Right kidney (tissue), 1 donor: Measurements from ENCODE around the gene RANBP3.
"Not testable (repeated sequence)": the region's sequence is repeated elsewhere in the genome, so short reads cannot be mapped to it uniquely, and the experiment has no call there.

Experiments
- DNase-seq: peaks from one replicate; pipeline ENCODE4 v3.0.0-alpha.2; 2016

The RANBP3 gene

DNA sequence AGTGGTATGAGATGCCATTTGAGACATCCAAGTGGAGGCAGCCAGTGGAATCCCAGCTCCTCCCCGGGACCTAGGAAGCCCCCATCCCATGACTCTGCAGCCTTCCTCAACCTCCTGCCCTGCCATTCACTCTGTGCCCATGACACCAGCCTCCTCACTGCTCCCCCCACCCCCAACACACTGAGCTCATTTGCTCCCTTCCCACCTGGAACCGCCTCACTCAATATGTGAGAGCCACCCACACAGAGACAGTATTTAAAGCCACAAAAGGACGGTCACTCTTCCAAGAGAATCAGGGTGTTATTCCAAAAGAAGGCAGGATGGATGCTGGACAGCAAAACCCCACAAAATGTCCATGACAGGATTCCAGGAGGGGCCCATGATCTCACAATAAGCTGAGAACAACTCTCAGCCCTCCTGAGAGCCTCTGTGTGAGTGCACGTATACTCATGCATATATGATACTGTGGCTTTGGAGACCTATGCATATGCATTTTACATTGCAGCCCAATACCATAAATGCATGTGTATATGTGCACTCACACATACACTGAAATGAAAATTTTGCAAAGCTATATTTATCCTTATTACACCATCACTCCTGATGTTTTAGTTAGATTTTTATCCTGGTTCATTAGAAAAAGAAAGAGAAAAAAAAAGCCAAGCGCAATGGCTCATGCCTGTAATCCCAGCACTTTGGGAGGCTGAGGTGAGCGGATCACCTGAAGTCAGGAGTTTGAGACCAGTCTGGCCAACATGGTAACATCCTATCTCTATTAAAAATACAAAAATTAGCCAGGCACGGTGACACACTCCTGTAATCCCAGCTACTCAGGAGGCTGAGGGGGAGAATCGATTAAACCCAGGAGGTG is 10.8 kb upstream of the RANBP3 start:
- no peak for DNase-seq

GRCh38 chr19:5987077-5987818 is 9.3 kb upstream of the RANBP3 start:
- DNase-seq = peak; percentile 57

DNA sequence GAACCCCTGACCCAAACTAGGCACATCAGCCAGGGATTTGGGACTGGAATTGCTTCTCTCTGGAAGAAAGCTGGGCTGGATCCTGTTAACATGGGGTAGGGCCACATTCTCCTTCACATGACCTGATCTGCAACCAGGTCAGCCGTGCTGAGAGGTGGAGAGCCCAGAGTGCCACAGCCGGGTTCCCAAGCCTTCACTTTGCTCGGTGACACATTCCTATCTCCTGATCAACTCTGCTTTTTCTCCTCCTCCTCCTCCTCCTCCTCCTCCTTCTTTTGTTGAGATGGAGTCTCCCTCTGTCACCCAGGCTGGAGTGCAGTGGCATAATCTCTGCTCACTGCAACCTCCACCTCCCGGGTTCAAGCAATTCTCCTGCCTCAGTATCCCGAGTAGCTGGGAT is 7.9 kb upstream of the RANBP3 start:
- DNase-seq = not testable (repeated sequence)

GRCh38 chr19:5985098-5985783 is 7.3 kb upstream of the RANBP3 start:
- no peak for DNase-seq

DNA sequence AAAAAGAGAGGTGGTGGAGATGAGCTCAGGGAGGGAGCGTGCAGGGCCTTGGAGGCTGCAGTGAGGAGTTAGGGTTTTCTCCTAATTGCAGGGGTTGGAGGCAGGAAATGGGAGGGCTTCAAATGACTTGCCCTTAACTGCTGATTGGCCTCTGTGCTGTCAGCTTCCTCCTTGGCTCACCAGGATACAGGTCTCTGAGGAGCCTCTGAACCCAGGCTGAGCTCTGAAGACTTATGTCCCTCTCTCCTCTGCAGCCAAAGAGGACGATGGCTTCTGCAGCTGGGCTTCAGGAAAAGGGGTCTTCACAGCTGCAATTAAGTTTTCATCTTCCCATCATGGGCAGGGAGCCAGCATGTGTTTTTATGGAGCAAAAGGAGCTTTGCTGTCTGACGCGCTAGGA is 6.7 kb upstream of the RANBP3 start:
- DNase-seq = no peak

GRCh38 chr19:5983367-5983955 is 5.5 kb upstream of the RANBP3 start:
- no peak for DNase-seq

DNA sequence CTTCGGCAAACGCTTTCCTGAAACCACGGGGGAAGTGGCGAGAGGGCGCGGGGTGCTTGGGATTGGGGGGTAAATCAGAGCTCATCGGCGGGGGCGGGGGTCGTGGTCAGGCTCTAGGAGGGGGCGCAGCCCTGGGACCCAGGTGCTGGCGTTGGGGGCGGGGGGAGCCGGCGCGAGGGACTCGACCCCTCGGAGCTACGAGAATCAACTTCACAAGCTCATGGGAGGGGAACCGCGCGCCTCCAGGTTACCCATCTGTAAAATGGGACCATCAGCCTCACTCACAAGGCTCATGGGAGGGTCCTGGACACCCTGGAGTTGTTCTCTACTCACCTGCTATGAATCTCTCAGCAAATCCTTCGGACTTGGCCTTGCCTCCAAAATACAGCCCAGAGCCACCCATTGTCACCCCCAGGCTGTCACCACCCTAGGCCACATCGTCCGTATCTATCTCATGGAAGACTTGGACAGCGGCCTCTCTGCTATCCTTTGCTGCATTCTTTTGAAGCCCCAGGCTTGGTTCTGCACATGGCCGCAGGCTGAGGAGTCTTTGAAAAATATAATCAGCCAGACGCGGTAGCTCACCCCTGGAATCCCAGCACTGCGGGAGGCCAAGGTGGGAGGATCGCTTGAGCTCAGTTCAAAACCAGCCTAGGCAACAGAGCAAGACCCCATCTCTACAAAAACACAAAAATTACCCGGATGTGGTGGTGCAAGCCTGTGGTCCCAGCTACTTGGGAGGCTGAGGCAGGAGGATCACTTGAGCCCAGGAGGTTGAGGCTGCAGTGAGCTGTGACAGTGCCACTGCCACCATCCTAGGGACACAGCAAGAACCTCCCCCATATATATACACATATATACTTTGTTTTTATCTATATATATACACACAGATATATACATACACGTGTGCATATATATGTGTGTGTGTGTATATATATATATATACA is 939 bp upstream of the RANBP3 start:
- no peak for DNase-seq

DNA sequence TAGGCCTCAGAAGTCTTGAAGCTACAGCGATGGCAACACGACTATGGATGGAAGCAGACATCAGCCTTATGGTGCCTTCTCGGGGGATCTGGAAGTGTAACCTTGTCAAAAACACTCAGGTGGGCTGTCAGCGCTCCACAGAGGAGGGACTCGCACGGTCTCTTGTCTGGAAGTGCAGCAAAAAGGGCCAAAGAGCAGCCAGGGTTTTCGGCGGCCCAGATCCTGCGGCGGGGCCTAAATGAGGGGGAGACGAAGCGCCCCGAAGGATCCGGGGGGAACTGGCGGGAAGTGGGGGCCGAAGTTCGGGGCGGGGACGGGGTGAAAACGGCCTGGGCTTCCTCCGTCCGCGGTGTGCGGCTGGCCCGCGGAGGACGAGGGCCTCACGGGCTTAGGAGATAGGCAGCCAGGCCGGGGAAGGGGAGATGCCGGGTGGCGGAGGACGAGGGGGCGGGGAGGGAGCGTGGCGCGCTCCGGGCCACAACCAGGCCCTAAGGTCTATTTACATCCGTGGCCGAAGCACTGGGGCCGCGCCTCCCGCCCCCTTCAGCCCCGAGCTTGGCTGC is 637 bp downstream of the RANBP3 start:
- DNase-seq = no peak

- no peak for DNase-seq
These were observed 1.2 kb downstream of the RANBP3 start for GRCh38 chr19:5976768-5977167.

DNA sequence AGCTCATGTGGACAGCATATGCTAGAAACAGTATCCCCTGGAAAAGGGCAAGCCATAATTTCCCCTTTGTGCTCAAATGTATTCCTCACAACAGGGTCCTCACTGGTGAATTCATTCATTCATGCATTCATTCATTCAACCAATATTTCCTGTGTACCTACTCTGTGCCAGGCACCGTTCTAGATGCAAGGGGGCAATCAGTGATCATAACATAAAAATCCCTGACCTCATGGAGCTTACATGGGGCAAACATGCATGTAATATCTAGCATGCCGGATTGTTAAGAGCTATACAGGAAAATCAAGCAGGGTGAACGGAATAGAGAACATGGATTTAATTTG is 2.6 kb downstream of the RANBP3 start:
- DNase-seq = no peak

DNA sequence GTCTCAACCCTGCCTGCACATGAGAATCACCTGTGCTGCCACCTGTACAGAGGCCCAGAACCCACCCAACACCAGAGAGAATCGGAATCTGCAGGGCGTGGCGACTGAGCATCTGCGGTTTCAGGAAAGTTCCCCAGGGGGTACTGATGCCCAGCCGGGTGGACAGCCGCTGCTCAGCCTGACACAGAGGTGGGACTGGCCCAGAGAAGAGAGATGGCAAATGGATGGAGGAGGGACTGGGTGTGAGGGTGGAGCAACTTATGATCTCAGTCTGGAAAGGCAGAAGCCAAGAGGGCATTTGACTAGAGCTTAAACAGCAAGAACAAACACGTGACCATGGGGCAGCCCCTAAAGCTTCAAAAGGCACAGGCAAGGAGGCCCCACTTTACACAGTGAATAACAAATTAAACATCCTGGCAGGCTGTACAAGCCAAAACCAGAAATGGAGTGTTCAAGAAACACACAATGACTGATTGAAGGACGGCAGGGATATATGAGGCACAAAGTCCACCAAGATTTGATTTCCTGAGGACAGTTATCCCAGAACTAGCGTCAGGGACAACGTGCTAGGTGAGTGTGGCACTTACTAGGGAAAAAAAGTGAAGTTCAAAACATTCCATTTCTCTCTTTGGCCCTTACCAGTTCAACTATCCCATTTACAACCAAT is 3.1 kb downstream of the RANBP3 start:
- DNase-seq = no peak

GRCh38 chr19:5973867-5974635 is 3.9 kb downstream of the RANBP3 start:
- DNase-seq = no peak

- DNase-seq = no peak
These were observed 4.6 kb downstream of the RANBP3 start for GRCh38 chr19:5973376-5973775.

- DNase-seq = no peak
These were observed 5.6 kb downstream of the RANBP3 start for GRCh38 chr19:5972355-5972731.

DNA sequence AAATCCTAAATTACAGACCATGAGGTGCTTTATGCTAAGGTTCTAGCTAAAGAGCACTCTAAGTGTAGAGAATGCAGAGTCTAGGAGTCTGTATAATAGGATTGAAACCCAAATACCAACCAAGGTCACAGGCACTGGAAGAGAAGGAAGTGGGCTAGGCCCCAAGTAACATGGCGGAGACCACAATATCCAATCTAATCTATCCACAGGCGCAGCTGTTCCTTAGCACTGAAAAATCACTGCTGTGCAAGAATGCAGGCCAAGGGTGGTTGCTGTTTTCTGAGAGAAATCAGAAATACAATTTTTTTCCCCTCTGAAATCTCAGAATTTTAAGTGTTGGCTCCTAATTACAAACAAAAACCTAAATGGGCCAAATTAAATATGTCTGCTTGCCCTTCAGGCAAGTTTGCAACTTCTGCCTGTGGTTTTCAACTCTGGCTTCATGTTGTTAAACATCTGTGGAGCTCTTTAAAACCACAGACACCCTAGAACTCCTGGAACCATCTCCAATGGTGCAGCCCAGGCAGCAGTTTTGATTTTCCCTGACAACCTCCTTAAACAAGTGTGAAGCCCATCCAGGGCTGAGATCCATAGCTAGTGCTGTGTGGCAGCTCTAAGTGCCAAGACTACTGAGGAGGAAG is 6.1 kb downstream of the RANBP3 start:
- no peak for DNase-seq

DNA sequence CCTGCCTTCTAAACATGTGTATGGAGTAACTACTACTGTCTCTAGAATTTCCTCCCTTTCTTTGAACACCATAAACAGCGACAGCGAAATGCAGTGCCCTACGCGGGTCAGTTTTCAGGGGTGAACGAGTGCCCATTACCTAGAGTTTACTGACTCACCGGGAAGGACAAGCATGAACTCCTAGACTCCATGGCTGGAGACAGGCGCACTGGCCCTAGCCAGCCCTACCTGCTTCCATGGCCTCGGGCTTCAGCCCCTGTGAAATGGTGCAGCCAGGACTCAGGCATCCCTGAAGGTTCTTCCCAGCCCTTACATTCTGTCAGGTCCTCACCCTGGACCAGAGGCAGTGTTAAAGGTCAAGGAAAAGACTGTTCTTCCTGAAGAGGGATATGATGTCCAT is 8.5 kb downstream of the RANBP3 start:
- no peak for DNase-seq

DNA sequence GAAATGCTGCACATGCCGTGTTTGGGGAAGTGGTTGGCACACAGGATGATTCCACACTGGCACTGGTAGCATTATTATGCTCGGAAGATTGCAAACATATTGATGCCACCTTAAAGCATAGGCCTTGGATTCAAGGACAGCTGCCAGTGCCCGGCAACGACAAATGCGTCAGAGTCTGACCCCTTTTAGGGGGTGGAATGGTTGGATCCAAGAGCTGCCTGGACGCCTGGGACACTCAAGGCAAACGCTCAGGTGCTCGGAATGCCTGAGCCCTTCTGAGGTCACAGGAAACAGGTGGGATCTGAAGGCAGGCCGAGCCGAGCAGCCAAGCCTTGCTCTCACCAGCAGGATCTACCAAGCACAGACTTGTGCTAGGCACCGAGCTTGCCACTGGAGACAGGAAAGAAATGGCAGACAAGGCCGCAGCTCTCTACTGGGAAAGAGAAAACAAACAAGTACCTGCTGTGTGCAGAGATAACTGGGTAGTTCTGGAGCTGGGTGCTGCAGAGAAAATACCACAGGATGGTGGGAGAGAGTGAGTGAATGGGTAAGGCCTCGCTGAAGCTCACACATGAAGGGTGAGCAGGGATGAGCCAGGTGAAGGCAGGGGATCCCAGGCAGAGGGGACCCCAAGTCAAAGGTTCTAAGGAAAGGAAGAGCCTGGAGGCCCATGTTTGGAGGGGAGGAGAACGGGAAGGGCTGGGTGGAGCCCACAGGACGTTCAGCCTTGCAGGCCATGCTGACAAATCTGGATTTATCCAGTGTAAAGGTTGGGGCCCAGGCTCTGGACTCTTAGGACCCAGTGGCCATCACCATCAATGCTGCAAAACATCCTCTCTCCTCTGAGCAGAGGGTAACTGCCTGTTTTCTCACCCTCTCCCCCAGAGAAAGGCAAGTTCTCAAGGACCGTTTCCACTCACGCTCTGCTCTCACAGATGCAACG is 9.2 kb downstream of the RANBP3 start:
- no peak for DNase-seq

GRCh38 chr19:5967994-5968430 is 9.9 kb downstream of the RANBP3 start:
- peak; percentile 67 for DNase-seq
